ENCODE measurements around the gene NOS3.

The NOS3 gene

GRCh38 chr7:150952331-150953050 lies 38.3 kb upstream of the NOS3 start:
- no peak for DNase-seq

GRCh38 chr7:150953061-150953997 lies 37.5 kb upstream of the NOS3 start:
- no peak for DNase-seq

GRCh38 chr7:150954201-150954985 lies 36.4 kb upstream of the NOS3 start:
- no peak for DNase-seq

GRCh38 chr7:150954986-150955518 lies 35.8 kb upstream of the NOS3 start:
- no peak for DNase-seq

GRCh38 chr7:150955519-150956394 lies 35.1 kb upstream of the NOS3 start:
- DNase-seq = peak; percentile 17

- DNase-seq = no peak
Measured at GRCh38 chr7:150956395-150957132, 34.3 kb upstream of the NOS3 start.

- DNase-seq = no peak
Measured at GRCh38 chr7:150957133-150958020, 33.4 kb upstream of the NOS3 start.

GRCh38 chr7:150958062-150958552 lies 32.7 kb upstream of the NOS3 start:
- no peak for DNase-seq

GRCh38 chr7:150958597-150958996 lies 32.2 kb upstream of the NOS3 start:
- DNase-seq = no peak

- DNase-seq = no peak
Measured at GRCh38 chr7:150959081-150959480, 31.7 kb upstream of the NOS3 start.

- no peak for DNase-seq
Measured at GRCh38 chr7:150959739-150960734, 30.8 kb upstream of the NOS3 start.

- DNase-seq = no peak
Measured at GRCh38 chr7:150961510-150962289, 29.1 kb upstream of the NOS3 start.

- no peak for DNase-seq
Measured at GRCh38 chr7:150962290-150962552, 28.6 kb upstream of the NOS3 start.

GRCh38 chr7:150962553-150963399 lies 28.0 kb upstream of the NOS3 start:
- no peak for DNase-seq

- DNase-seq = no peak
Measured at GRCh38 chr7:150963707-150964559, 26.9 kb upstream of the NOS3 start.

- DNase-seq = peak; percentile 60
Measured at GRCh38 chr7:150964593-150965111, 26.2 kb upstream of the NOS3 start.

Measured in SHP77 treated with DMSO at 0.1 percent for 48 hours (cell line).